Jurkat, Clone E6-1 (cell line): ENCODE data around the gene SLC39A6. TPM values are rescaled to one million over a fixed set of nuclear protein-coding genes. Genes with fewer than 3 reads are reported as not detected.
"Not testable (repeated sequence)": the region's sequence is repeated elsewhere in the genome, so short reads cannot be mapped to it uniquely, and the experiment has no call there.

Experiments
- DNase-seq: peaks from one replicate; pipeline ENCODE4 v3.0.0-alpha.2; 2011; ENCODE audit warnings: low read depth, low spot score
- H3K4me3 ChIP-seq: 2 replicates; pipeline ENCODE4 v1.5.1; 2011; ENCODE audit warnings: mild to moderate bottlenecking, low read length, control low read depth, moderate library complexity
- polyA plus RNA-seq: library from polyadenylated mRNA; unstranded; fragments of >200 nt; gene quantifications from one replicate; pipeline ENCODE4 v1.2.1, GENCODE V29; 2012; ENCODE audit warnings: missing spikeins; ENCODE audit not compliant: insufficient read length, insufficient read depth

SLC39A6 gene
- polyA plus RNA-seq, result 35.9 TPM

DNA sequence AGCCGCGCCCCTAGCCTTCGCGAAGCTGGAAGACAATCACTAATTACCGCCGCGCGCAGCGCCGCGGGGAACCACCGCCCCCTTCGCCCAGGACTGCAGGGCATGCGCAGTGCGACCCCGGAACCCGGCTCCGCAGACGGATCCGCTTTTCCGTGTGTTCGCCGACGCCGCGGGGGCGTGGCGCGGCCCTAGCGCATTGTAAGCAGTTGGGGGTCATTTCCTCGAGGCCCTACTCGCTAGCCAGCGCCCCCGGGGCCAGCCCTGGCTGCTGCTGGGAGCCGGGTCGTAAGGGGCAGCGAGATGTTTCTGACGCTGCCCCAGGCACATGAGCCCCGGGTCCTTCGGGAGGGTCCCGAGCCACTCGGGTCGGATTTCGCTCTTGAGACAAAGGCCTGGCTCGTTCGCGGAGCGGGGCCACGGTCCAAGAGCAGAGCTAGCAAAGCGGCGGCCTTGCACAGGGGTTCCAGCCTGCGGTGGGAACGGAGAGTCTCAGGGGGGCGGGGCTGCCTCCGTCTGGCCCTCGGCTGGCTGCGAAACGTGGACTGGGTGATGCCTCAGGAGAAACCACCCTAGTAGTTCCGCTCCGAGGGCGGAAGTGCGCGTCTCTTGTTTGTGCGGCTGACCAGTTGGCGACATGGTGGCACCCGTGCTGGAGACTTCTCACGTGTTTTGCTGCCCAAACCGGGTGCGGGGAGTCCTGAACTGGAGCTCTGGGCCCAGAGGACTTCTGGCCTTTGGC is at the start of gene SLC39A6, which contains the start of gene ELP2:
TSS of gene SLC39A6 (minus strand) at position 41 of the 739 bp plus-strand sequence. CDS start 2,333 bp downstream, outside the sequence.
TSS of gene ELP2 (plus strand) at position 600 of the 739 bp plus-strand sequence. CDS start at position 635, 35 bp downstream.
- peak within 1 kb of the TSS; percentile 99 for H3K4me3 ChIP-seq
- peak; percentile 91 for DNase-seq

DNA sequence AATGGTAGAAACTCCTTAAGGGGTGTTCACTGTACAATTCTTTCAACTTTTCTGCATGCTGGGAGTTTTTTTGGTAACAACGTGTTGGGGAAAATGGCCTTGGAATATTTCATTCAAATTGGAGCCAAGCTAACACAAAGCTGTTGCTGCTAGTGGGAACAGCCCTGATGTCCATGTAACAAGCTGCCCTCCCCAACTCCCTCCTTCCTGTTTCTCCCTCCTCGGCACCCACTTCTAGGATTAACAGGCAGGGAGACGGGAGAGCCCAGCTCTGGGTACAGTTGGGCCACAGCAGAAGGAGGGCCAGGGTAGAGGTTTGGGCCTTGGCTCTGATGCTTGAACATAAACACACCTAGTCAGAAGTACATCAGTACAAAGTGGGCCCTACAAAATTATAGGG is 48.8 kb upstream of the SLC39A6 start:
- no peak for DNase-seq
- no peak overlapping the region for H3K4me3 ChIP-seq

DNA sequence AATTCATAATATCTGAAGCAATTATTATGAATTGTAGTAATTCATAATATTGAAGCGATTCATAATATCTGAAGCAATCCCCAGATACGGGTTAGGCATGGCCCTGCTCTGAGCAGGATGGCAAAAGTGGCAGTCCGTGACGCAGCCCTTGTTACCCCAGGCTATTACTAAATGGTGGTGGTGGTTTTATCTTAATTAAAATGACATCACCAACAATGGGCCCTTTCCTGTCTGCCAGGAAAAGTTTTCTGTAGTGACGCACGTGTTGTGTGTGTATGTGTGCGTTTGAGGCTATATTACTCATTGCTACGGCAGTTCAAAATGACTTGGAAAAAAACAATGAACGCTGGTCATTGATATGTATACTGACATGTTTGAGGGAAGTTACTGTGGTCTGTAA is 47.6 kb upstream of the SLC39A6 start:
- no peak overlapping the region for H3K4me3 ChIP-seq
- no peak for DNase-seq

- no peak for DNase-seq
- H3K4me3 ChIP-seq, result no peak overlapping the region
These were observed 47.0 kb upstream of the SLC39A6 start for GRCh38 chr18:36176177-36176584.

GRCh38 chr18:36175481-36175880 is 46.3 kb upstream of the SLC39A6 start:
- no peak overlapping the region for H3K4me3 ChIP-seq
- DNase-seq, result no peak

DNA sequence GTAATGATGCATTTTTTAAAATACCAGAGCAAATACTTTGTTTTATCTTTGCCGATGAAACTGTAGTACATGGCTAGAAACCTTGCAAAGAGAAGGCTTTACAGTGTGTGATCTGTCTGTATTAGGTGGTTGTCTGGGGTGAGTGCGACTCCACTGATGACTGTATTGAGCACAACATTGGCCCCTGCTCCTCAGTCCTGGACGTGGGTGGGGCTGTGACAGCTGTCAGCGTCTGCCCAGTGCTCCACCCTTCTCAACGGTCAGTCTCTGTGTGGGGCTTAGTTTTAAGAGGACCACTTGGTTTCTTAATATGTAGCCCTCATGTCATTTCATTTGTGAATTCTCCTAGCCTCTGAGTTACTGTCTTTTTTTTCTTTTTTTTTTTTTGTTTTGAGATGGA is 40.8 kb upstream of the SLC39A6 start:
- DNase-seq, result no peak
- H3K4me3 ChIP-seq, result no peak overlapping the region

- H3K4me3 ChIP-seq, DNase-seq: not testable (repeated sequence)
These were observed 39.2 kb upstream of the SLC39A6 start for GRCh38 chr18:36168296-36168695.

GRCh38 chr18:36167692-36168218 is 38.6 kb upstream of the SLC39A6 start:
- no peak overlapping the region for H3K4me3 ChIP-seq
- no peak for DNase-seq

DNA sequence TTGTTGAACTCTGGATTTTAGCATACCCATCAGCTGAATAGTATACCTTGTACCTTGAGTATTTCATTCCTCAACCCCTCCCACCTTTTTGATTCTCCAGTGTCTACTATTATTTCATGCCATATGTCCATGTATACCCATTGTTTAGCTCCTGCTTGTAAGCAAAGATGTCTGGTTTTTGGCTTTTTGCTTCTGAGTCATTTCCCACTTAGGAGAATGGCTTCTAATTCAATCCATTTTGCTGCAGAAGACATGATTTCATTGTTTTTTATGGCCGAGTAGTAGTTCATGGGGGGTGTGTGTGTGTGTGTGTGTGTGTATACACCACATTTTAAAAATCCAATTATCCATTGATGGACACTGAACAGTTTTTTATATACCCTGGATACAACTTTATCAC is 33.8 kb upstream of the SLC39A6 start:
- no peak for DNase-seq
- H3K4me3 ChIP-seq, result no peak overlapping the region

DNA sequence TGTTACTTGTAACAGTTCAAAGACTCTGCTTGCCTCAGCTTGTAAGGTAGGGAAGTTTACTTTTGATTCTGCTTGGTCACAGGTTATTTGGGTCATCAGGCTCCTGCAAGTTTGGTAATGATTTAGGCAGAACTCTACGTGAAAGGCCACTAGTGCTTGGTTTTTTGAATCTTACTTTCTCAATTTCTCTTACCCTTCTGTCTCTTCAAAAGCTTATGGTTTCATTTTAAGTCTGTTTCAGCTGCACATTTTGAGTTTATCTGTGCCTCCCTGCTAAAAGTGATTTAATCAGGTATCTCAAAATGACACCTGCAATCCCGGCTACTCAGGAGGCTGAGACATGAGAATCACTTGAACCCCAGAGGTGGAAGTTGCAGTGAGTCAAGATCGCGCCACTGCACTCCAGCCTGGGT is 31.8 kb upstream of the SLC39A6 start:
- DNase-seq, result no peak

GRCh38 chr18:36158266-36158867 is 29.2 kb upstream of the SLC39A6 start:
- H3K4me3 ChIP-seq, result no peak overlapping the region
- no peak for DNase-seq

More for the DNA sequence above, 31.8 kb upstream of the SLC39A6 start:
- no peak overlapping the region for H3K4me3 ChIP-seq

DNA sequence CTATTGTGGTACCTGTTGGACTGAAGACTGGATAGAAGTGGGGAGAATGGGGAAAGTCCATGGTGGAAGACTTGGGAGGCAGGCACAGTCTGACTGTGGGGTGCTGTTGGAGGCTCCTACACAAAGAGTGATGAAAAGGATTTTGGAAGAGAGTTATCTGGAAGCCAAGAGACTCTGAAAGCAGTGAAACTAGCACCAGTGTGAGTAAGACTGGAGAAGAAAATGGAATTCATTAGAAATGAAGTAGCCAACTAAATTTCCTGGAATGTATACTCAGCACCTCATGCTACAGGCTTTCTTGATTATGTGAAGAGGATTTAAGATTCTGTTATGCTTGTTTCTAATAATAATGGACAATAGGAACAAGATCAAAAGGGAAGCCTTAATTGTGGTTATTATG is 28.3 kb upstream of the SLC39A6 start:
- H3K4me3 ChIP-seq, result no peak overlapping the region

DNA sequence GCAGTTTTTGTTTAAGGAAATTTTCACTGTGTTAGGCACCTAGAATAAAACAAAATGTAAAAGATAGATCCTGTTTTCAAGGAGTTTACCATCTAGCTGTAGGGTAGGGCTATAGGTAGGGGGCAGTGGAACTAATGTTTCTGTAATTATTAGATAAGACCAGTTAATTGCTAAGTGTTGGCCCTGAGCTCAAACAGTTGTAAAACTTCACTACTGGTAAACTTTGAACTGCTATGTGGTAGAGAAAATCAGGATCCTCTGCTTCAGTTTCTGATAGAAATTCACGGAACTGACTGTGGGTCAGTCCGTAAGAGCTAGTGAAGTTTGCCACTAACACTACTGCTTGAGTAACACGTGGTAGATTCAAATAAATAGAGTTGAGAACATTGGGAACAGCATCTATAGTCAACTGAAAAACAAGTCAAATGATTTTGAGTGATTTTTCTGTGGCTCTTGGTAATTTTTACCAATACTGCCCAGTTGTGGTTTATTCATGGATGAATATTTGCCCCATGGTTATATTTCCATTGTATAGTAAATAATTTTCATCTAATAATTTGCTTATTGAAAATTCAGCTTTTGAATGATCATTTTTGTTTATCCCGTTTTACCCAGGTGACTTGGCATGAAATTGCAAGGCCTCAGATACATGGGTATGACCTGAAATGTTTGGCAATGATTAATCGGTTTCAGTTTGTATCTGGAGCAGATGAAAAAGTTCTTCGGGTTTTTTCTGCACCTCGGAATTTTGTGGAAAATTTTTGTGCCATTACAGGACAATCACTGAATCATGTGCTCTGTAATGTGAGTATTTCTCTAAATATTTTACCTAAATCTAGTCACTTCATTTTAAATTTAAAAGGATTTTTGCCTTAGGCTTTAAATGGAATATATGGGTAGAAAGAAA is 27.0 kb upstream of the SLC39A6 start:
- H3K4me3 ChIP-seq, result no peak overlapping the region
- no peak for DNase-seq

More for the DNA sequence above, 28.3 kb upstream of the SLC39A6 start:
- DNase-seq, result no peak

DNA sequence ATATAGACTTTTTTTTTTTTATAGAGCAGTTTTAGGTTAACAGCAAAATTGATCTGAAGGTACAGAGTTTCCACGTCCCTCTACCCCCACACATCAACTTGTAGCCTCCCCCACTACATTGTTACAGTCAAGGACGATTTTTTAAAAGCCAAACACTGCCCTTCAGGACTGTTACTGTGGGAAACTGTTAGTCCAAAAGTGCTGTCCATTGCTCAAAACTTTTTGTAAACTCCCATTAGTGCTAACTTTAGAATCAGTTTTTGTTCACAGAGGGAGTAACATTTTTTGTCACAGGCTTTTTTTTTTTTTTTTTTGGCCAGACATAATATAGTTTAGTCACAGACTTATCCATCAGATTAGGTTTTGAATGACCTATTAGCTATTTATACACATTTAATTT is 24.6 kb upstream of the SLC39A6 start:
- DNase-seq, result no peak
- no peak overlapping the region for H3K4me3 ChIP-seq

DNA sequence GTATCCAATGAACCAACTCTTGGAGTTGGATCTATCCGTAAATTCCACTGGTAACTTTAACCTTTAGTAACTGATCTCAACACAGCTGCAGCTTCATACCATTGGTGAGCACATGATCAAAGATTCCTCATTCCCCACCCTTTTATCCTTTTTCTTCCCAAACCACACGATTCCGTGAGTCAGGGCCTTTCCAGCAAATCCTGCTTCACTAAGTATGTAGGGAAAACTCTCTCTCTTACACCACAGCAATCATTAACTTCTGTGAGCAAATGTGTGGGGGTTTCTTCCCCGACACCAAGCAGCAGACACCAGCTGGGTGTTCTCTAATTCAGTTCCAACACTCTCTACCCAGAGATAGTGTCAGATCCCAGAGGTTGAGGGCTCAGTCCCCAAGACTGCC is 24.1 kb upstream of the SLC39A6 start:
- DNase-seq, result no peak
- H3K4me3 ChIP-seq, result no peak overlapping the region

DNA sequence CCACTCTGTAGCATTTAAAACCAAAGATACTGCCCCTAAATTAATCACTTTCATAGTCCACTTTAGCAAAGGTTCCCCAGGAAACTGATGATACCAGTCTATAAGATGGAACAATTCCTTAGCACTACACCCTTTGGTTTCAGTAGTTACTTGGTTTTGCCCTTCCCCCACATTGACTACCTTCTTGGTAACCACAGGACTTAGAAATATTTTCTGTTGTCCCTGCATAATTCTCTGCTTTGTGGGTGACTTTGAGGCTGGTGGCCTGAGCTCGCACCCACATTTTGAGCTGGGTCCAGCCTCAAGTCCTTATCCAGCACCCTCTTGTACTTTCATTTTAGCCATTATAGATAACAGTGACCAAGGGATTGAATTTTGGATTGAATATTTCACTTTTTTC is 23.6 kb upstream of the SLC39A6 start:
- no peak overlapping the region for H3K4me3 ChIP-seq
- no peak for DNase-seq

DNA sequence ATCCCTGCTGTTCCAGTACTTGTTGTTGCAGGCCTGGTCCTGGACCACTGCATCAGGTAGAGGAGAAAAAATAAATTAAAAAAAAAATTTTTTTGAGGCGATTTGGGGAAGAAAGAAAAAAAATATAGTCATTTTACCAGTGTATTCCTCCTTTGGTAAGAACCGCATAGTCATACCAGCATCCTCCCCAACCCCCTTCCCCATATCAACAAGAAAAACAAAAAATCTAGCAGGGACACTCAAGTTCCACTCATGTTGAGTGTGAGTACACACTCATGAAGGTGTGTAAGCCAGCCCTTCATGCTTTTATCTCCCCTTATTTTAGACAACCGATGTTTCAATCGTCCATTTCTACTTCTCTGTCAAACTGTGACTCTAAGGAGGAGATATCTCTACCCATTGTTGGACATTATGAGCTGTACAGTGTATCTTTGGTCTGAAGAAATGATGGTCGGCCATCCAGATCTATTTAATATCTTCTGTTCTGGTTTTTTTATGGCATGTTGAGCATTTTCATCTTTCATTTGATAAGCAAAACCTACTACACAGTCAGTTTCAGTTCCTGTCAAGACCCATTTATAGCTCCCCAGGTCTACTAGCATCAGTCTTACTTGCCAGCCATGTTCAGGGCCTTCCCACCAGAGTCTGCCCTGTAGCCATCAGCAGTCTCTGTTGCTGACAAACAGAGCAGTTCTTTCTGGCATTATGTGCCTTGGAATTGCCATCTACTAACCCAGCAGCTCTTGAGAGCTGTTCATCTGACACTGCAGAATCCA is 20.6 kb upstream of the SLC39A6 start:
- no peak overlapping the region for H3K4me3 ChIP-seq
- DNase-seq, result no peak

DNA sequence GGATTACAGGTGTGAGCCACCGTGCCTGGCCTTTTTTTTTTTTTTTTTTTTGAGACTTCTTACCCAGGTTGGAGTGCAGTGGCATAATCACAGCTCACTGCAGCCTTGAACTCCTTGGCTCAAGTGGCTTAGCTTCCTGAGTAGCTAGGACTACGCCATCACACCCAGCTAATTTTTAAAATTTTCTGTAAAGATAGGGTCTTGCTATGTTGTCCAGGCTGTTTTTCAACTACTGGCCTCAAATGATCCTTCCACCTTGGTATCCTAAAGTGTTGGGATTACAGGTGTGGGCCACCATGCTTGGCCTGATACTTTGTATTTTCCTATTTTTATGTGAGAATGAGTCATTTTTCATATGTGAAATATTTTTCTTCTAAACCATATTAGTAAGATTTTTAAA is 14.3 kb upstream of the SLC39A6 start:
- H3K4me3 ChIP-seq, result no peak overlapping the region
- no peak for DNase-seq

DNA sequence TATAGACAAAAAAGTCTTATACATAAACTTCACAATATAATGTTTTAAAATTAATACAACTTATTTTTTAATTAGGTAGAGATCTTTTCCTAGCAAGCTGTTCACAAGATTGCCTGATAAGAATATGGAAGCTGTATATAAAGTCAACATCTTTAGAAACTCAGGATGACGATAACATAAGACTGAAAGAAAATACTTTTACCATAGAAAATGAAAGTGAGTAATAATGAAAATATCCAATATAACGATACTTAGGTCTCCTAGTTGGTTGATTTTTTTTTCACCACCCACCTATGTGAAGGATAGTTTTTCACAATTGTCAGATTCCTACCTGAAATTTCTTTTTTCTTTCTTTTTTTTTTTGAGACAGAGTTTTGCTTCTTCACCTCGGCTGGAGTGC is 13.6 kb upstream of the SLC39A6 start:
- no peak for DNase-seq
- no peak overlapping the region for H3K4me3 ChIP-seq
